IMR-90 (cell line): Measurements from ENCODE around the gene CHDH. TPM values are rescaled to one million over a fixed set of nuclear protein-coding genes. Genes with fewer than 3 reads are reported as not detected.

Source experiments
- ATAC-seq: fragments of 200-7000 bp; cut with Tn5 transposase; 2 replicates; pipeline ENCODE4 v1.9.1; 2020; ENCODE audit warnings: low read depth, mild to moderate bottlenecking, moderate library complexity
- BruUV-seq: library from RNA; stranded (reverse); fragments of 400-500 nt; replicated peaks from 2 replicates; lab custom pipeline; 2021; lab: Mats Ljungman, UMichigan
- CTCF ChIA-PET: fragments of 300-600 bp; formaldehyde crosslinking; extraction: SDS; loops from one replicate; lab custom pipeline; 2021; ENCODE audit warnings: antibody characterized with exemption; lab: Yijun Ruan, JAX
- POLR2A ChIA-PET: fragments of 300-600 bp; sonication (Branson Sonifier 250); formaldehyde crosslinking; loops from one replicate; lab custom pipeline; 2022; ENCODE audit warnings: antibody characterized with exemption; ENCODE audit not compliant: unreplicated experiment; lab: Charles Lee
- DNase-seq: peaks from one replicate; pipeline ENCODE4 v3.0.0; 2013
- H2AFZ ChIP-seq: replicated peaks from 2 replicates; pipeline ENCODE3; 2013; ENCODE audit warnings: low read length, mild to moderate bottlenecking; ENCODE audit not compliant: poor library complexity
- H2AK5ac ChIP-seq: 2 replicates; pipeline ENCODE4 v1.6.1; 2013; ENCODE audit warnings: low read depth, low read length, inconsistent platforms
- H2AK9ac ChIP-seq: replicated peaks from 2 replicates; pipeline ENCODE3; 2013; ENCODE audit warnings: mild to moderate bottlenecking, low read depth, low read length, moderate library complexity; ENCODE audit not compliant: poor library complexity
- H2BK120ac ChIP-seq: 2 replicates; pipeline ENCODE4 v1.6.1; 2013; ENCODE audit warnings: low read depth, low read length, inconsistent platforms
- H2BK15ac ChIP-seq: 3 replicates; pipeline ENCODE4 v1.6.1; 2013; ENCODE audit warnings: low read depth, low read length, inconsistent platforms
- H2BK20ac ChIP-seq: 2 replicates; pipeline ENCODE4 v1.6.1; 2013; ENCODE audit warnings: low read depth, mild to moderate bottlenecking, inconsistent platforms, low read length, moderate library complexity
- H2BK5ac ChIP-seq: 2 replicates; pipeline ENCODE4 v1.6.1; 2013; ENCODE audit warnings: mild to moderate bottlenecking, low read depth, low read length, inconsistent platforms; ENCODE audit not compliant: poor library complexity, severe bottlenecking
- H3K14ac ChIP-seq: replicated peaks from 2 replicates; pipeline ENCODE4 v1.6.1; 2013; ENCODE audit warnings: low read depth, low read length, inconsistent platforms
- H3K18ac ChIP-seq: 2 replicates; pipeline ENCODE4 v1.6.1; 2013; ENCODE audit warnings: low read depth, low read length, control low read depth
- H3K23ac ChIP-seq: 2 replicates; pipeline ENCODE4 v1.6.1; 2013; ENCODE audit warnings: low read depth, low read length, inconsistent platforms
- H3K27ac ChIP-seq: 2 replicates; pipeline ENCODE4 v1.5.1; 2013; ENCODE audit warnings: mild to moderate bottlenecking, control low read depth, low read length; ENCODE audit not compliant: insufficient read depth
- H3K27me3 ChIP-seq: 2 replicates; pipeline ENCODE4 v1.6.1; 2013; ENCODE audit warnings: low read length; ENCODE audit not compliant: control insufficient read depth, insufficient read depth
- H3K36me3 ChIP-seq: 2 replicates; pipeline ENCODE4 v1.6.1; 2013; ENCODE audit warnings: low read length, mixed read lengths; ENCODE audit not compliant: control insufficient read depth, insufficient read depth
- H3K4ac ChIP-seq: 2 replicates; pipeline ENCODE4 v1.6.1; 2013; ENCODE audit warnings: low read depth, low read length, inconsistent platforms
- H3K4me1 ChIP-seq: 2 replicates; pipeline ENCODE4 v1.6.1; 2013; ENCODE audit warnings: low read length, mixed read lengths; ENCODE audit not compliant: control insufficient read depth, insufficient read depth
- H3K4me2 ChIP-seq: 2 replicates; pipeline ENCODE4 v1.6.1; 2013; ENCODE audit warnings: low read depth, mild to moderate bottlenecking, control low read depth, low read length, moderate library complexity
- H3K4me3 ChIP-seq: 2 replicates; pipeline ENCODE4 v1.5.1; 2013; ENCODE audit warnings: low read depth, mild to moderate bottlenecking, control low read depth, low read length, moderate library complexity; ENCODE audit not compliant: insufficient read depth
- H3K56ac ChIP-seq: 2 replicates; pipeline ENCODE4 v1.6.1; 2013; ENCODE audit warnings: low read length, inconsistent platforms; ENCODE audit not compliant: insufficient read depth; ENCODE audit errors: extremely low read depth
- H3K79me1 ChIP-seq, 2 experiments: 2 replicates each; pipeline ENCODE4 v1.6.1; 2013; ENCODE audit warnings: low read length in 2 of 2, inconsistent platforms in 1 of 2, low read depth in 1 of 2
- H3K9ac ChIP-seq: 2 replicates; pipeline ENCODE4 v1.6.1; 2013; ENCODE audit warnings: low read depth, low read length, control low read depth
- H3K9me1 ChIP-seq: 2 replicates; pipeline ENCODE4 v1.6.1; 2013; ENCODE audit warnings: low read length, inconsistent platforms; ENCODE audit not compliant: insufficient read depth
- H3K9me3 ChIP-seq: 2 replicates; pipeline ENCODE4 v1.6.1; 2013; ENCODE audit warnings: low read length; ENCODE audit not compliant: control insufficient read depth, insufficient read depth
- H4K20me1 ChIP-seq: 2 replicates; pipeline ENCODE4 v1.6.1; 2013; ENCODE audit warnings: low read length, inconsistent platforms; ENCODE audit not compliant: insufficient read depth
- H4K5ac ChIP-seq: 2 replicates; pipeline ENCODE4 v1.6.1; 2013; ENCODE audit warnings: mild to moderate bottlenecking, low read depth, low read length, control low read depth
- H4K8ac ChIP-seq, 2 experiments: 2 replicates each; pipeline ENCODE4 v1.6.1; 2013; ENCODE audit warnings: low read depth in 2 of 2, low read length in 2 of 2, control low read depth in 1 of 2, inconsistent platforms in 1 of 2
- H4K91ac ChIP-seq: 2 replicates; pipeline ENCODE4 v1.6.1; 2013; ENCODE audit warnings: low read depth, low read length, inconsistent platforms; ENCODE audit not compliant: insufficient read depth
- BHLHE40 ChIP-seq: fragments of 150-350 bp; IDR thresholded peaks from 2 replicates; pipeline ENCODE4 v1.6.1; 2016; ENCODE audit warnings: mild to moderate bottlenecking, low read depth, low read length
- CEBPB ChIP-seq: IDR thresholded peaks from 2 replicates; pipeline ENCODE4 v1.6.1; 2012; ENCODE audit warnings: low read depth, low read length, improper control_type of control experiment
- CHD1 ChIP-seq: IDR thresholded peaks from 2 replicates; pipeline ENCODE4 v1.6.1; 2012; ENCODE audit warnings: low read depth, low read length, improper control_type of control experiment
- FOS ChIP-seq: fragments of 150-350 bp; IDR thresholded peaks from 2 replicates; pipeline ENCODE4 v1.6.1; 2016; ENCODE audit warnings: low read depth, low read length
- MAFK ChIP-seq: IDR thresholded peaks from 2 replicates; pipeline ENCODE4 v1.6.1; 2012; ENCODE audit warnings: low read depth, low read length, improper control_type of control experiment
- MAZ ChIP-seq: IDR thresholded peaks from 2 replicates; pipeline ENCODE4 v1.6.1; 2012; ENCODE audit warnings: low read depth, mild to moderate bottlenecking, low read length, improper control_type of control experiment, moderate library complexity, borderline replicate concordance
- NFE2L2 ChIP-seq: fragments of 150-350 bp; IDR thresholded peaks from 2 replicates; pipeline ENCODE4 v1.6.1; 2016; ENCODE audit warnings: low read depth, mild to moderate bottlenecking, low read length
- POLR2A ChIP-seq: IDR thresholded peaks from 2 replicates; pipeline ENCODE4 v1.6.1; 2012; ENCODE audit warnings: mild to moderate bottlenecking, low read depth, low read length
- RAD21 ChIP-seq: IDR thresholded peaks from 2 replicates; pipeline ENCODE4 v1.6.1; 2012; ENCODE audit warnings: low read length, improper control_type of control experiment
- RCOR1 ChIP-seq: IDR thresholded peaks from 2 replicates; pipeline ENCODE4 v1.6.1; 2012; ENCODE audit warnings: mild to moderate bottlenecking, low read length, improper control_type of control experiment; ENCODE audit not compliant: insufficient replicate concordance
- RFX5 ChIP-seq: IDR thresholded peaks from 2 replicates; pipeline ENCODE4 v1.8.0; 2012; ENCODE audit warnings: low read depth, mild to moderate bottlenecking, low read length, moderate library complexity
- SMC3 ChIP-seq: fragments of 150-350 bp; IDR thresholded peaks from 2 replicates; pipeline ENCODE4 v1.6.1; 2016; ENCODE audit warnings: low read depth, mild to moderate bottlenecking, antibody characterized with exemption, low read length, moderate library complexity
- USF2 ChIP-seq: fragments of 150-350 bp; IDR thresholded peaks from 2 replicates; pipeline ENCODE4 v1.6.1; 2017; ENCODE audit warnings: mild to moderate bottlenecking, antibody characterized with exemption, low read length, low read depth
- WGBS, 2 experiments: methylation state at CpG; one replicate each; pipeline versions ENCODE4 v1.1.5 to v1.1.7; 2013; ENCODE audit warnings: missing lambda C conversion rate in 2 of 2; ENCODE audit not compliant: insufficient read length in 1 of 2; ENCODE audit errors: extremely low coverage in 2 of 2; 5-methylcytosine and 5-hydroxymethylcytosine counted together
- dilution Hi-C: fragments of 300-500 bp; cut with HindIII; formaldehyde crosslinking; loops from one replicate; pipeline ENCODE4 v1.14.3; 2018; ENCODE audit warnings: low sequenced_read_pairs; ENCODE audit not compliant: unreplicated experiment
- in situ Hi-C: fragments of 300-500 bp; cut with MboI; formaldehyde crosslinking; loops from 3 replicates; pipeline ENCODE4 v1.14.3; 2019; ENCODE audit warnings: low sequenced_read_pairs, inconsistent platforms, mixed read lengths
- intact Hi-C: fragments of 100-400 bp; cut with micrococcal nuclease; formaldehyde crosslinking; loops from 2 replicates; pipeline ENCODE4 v1.10.0; 2022
- polyA plus RNA-seq, 3 experiments: library from polyadenylated mRNA; depleted of rRNA; stranded (reverse); fragments of >200 nt; gene quantifications; 2 replicates each; pipeline ENCODE4 v1.2.3, GENCODE V29; 2012; ENCODE audit warnings: low replicate concordance in 1 of 3
- total RNA-seq: library from RNA; depleted of rRNA; stranded (reverse); fragments of >200 nt; gene quantifications from 2 replicates; pipeline ENCODE4 v1.2.3, GENCODE V29; 2012
- TF ChIP-seq, protein P1 (sequence below): conservative IDR thresholded peaks from 2 replicates; pipeline ENCODE4 v1.5.1; 2012; ENCODE audit warnings: mild to moderate bottlenecking, low read depth, low read length, improper control_type of control experiment

Gene CHDH
- total and polyA plus RNA-seq, 2 of the 4 experiments (the other 2 are of a cell fraction), result under 0.01 to 0.19 TPM

DNA sequence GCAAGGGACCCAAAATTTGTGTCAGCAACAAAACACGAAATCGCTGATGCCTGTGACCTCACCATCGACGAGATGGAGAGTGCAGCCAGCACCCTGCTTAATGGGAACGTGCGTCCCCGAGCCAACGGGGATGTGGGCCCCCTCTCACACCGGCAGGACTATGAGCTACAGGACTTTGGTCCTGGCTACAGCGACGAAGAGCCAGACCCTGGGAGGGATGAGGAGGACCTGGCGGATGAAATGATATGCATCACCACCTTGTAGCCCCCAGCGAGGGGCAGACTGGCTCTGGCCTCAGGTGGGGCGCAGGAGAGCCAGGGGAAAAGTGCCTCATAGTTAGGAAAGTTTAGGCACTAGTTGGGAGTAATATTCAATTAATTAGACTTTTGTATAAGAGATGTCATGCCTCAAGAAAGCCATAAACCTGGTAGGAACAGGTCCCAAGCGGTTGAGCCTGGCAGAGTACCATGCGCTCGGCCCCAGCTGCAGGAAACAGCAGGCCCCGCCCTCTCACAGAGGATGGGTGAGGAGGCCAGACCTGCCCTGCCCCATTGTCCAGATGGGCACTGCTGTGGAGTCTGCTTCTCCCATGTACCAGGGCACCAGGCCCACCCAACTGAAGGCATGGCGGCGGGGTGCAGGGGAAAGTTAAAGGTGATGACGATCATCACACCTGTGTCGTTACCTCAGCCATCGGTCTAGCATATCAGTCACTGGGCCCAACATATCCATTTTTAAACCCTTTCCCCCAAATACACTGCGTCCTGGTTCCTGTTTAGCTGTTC, 34.9 kb downstream of the CHDH start (continued):
- TF ChIP-seq RCOR1, result no peak

DNA sequence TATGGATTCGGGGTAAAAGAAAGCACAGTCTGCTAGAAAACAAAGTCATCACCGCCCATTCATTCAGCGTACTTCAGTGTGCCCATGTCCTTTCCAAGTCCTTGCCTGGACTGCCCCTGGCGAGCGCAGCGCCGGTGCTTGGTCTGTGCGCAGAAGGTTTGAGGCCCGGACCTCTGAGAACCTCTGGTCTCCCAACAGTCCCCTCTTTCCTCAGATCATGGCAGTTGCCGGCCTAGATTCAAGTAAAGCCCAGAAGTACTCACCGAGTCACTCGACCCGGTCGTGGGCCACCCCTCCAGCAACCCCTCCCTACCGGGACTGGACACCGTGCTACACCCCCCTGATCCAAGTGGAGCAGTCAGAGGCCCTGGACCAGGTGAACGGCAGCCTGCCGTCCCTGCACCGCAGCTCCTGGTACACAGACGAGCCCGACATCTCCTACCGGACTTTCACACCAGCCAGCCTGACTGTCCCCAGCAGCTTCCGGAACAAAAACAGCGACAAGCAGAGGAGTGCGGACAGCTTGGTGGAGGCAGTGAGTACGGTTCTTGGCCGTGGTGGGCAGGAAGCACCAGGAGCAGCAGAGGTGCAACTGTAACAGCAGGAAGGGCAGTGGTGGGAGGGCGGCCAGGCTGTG, 36.3 kb downstream of the CHDH start:
- Histone ChIP-seq H3K23ac (no peak overlapping the region), H2BK120ac (no peak overlapping the region), H3K4me1 (peaks cover 10% of the 10 kb centered on the region), H3K9me3 (no peaks in the 10 kb centered on the region), H4K8ac (no peak overlapping the region), H3K9ac (no peak overlapping the region), H3K36me3 (no peaks in the 10 kb centered on the region), H4K20me1 (no peaks in the 10 kb centered on the region), H2AFZ (peak overlapping the region; percentile 66), H3K27me3 (peaks cover 5% of the 10 kb centered on the region), H3K27ac (no peak overlapping the region), H3K4me2 (no peak overlapping the region), H3K9me1 (peaks cover 16% of the 10 kb centered on the region), H3K4me3 (no peak overlapping the region), H3K18ac (no peak overlapping the region), H3K4ac (no peak overlapping the region), H2BK20ac (no peak overlapping the region), H2AK5ac (no peak overlapping the region), H4K91ac (no peak overlapping the region), H3K14ac (no peak overlapping the region), H3K79me1 (no peaks in the 10 kb centered on the region), H2AK9ac (no peak overlapping the region), H2BK5ac (no peak overlapping the region), H4K5ac (no peak overlapping the region), H3K56ac (no peak overlapping the region), H2BK15ac (no peak overlapping the region)
- dilution Hi-C loops, result no loop called here
- DNase-seq, result no peak
- in situ Hi-C loops, result no loop called here
- ChIA-PET POLR2A (no interaction called here), CTCF (no interaction called here)
- intact Hi-C loops, result no loop called here
- ATAC-seq, result no peak
- WGBS, 2 experiments, result 92% methylated on average over 18 of the region's 28 CpGs; no CpG with 5 or more reads in 1 of the 2 experiments
- BruUV-seq, result no TSS peak
- no peak for TF ChIP-seq BHLHE40
- TF ChIP-seq RCOR1, result no peak
- TF ChIP-seq SMC3, result no peak
- no peak for TF ChIP-seq NFE2L2
- no peak for TF ChIP-seq CHD1
- no peak for TF ChIP-seq FOS
- no peak for TF ChIP-seq USF2
- TF ChIP-seq RAD21, result no peak
- TF ChIP-seq POLR2A, result no peak
- TF ChIP-seq, protein P1, sequence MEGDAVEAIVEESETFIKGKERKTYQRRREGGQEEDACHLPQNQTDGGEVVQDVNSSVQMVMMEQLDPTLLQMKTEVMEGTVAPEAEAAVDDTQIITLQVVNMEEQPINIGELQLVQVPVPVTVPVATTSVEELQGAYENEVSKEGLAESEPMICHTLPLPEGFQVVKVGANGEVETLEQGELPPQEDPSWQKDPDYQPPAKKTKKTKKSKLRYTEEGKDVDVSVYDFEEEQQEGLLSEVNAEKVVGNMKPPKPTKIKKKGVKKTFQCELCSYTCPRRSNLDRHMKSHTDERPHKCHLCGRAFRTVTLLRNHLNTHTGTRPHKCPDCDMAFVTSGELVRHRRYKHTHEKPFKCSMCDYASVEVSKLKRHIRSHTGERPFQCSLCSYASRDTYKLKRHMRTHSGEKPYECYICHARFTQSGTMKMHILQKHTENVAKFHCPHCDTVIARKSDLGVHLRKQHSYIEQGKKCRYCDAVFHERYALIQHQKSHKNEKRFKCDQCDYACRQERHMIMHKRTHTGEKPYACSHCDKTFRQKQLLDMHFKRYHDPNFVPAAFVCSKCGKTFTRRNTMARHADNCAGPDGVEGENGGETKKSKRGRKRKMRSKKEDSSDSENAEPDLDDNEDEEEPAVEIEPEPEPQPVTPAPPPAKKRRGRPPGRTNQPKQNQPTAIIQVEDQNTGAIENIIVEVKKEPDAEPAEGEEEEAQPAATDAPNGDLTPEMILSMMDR, result no peak
- no peak for TF ChIP-seq MAFK
- no peak for TF ChIP-seq MAZ
- TF ChIP-seq CEBPB, result no peak
- TF ChIP-seq RFX5, result no peak
